Stimulated activated CD4-positive, alpha-beta T cell treated with anti-CD3 and anti-CD28 coated beads, Interleukin-15, amount 100 ng/mL, for 1 hour (primary cell): Measurements from ENCODE around the gene GRK5.

Experiments used
- DNase-seq, 2 donors: peaks; one replicate each; pipeline ENCODE4 v3.0.0-alpha.2; 2020; ENCODE audit warnings: low read depth in 1 of 2, low spot score in 1 of 2

The GRK5 gene

DNA sequence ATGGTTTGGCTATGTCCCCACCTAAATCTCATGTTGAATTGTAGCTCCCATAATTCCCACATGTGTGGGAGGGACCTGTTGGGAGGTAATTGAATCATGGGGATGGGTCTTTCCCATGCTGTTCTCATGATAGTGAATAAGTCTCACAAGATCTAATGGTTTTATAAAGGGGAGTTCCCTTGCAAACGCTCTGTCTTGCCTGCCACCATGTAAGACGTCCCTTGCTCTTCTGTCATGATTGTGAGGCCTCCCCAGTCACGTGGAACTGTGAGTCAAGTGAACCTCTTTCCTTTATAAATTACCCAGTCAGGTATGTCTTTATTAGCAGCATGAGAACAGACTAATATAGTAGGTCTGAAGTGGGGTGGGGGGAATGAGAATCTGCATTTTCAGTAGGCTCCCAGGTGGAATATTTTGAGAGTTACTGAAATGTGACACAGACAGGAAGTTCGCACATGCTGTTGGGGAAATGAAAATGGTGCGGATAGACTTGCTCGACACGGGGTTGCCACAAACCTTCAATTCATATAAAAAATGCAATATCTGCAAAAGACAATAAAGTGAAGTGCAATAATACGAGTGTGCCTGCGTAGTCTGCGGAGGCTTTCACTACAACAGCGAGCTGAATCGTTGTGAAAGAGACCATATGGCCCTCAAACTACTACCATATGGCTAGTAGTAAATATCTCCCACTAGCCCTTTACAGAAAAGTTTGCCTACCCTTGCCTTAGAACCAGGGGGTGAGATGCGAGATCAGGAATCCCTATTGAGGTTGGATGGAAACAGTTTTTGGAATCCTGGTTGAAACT is 166.1 kb downstream of the GRK5 start:
- no peak for DNase-seq

DNA sequence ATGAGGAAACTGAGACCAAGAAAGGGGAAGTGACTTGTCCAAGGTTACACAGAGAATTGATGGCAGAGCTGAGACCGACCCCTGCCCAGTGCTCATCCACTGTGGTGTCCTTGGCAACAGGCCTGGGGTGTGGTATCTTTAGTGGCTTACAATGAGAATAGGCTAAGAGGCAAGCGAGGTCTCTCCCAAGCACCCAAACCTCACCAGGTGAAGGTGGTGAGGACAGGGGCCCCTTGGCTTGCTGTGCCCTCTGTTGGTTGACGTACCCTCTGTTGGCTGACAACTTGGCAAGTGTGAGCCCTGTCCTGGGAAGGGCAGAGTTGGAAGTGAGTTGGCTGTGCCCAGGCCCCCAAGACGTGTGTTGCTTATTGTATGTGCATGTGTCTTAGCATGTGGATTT is 166.9 kb downstream of the GRK5 start:
- DNase-seq, result no peak

DNA sequence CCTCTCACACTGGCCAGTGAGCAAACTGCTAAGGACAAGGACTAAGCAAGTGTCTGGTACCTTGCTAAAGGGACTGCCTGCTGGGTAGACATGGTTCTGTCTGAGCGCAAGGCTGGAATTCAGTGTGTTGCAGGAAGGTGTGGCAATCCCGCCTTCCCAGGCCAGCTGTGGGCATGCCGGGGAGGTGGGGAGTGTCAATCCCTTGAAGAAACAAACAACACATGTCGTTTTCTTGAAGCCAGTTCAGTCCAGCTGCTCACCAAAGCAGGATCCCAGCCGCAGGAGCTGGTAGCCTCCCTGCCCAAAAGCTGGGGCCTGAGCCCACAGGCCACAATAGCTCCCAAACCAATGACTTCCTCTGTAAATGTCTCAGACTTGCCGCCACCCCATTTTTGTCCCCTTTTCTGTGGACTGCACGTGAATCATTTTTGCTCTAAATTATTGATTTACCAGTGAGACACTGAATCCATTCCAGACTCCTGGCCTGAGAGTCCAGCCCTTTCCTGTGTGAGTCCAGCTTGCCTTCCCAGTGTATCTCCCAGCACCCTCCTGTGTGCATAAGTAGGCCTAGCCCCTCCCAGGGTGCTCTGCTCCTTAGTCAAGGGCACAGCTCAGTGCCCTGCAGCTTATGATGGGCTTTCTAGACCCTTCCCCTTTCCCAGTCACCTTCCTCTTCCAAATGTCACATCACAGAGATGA is 168.4 kb downstream of the GRK5 start:
- DNase-seq, result no peak

DNA sequence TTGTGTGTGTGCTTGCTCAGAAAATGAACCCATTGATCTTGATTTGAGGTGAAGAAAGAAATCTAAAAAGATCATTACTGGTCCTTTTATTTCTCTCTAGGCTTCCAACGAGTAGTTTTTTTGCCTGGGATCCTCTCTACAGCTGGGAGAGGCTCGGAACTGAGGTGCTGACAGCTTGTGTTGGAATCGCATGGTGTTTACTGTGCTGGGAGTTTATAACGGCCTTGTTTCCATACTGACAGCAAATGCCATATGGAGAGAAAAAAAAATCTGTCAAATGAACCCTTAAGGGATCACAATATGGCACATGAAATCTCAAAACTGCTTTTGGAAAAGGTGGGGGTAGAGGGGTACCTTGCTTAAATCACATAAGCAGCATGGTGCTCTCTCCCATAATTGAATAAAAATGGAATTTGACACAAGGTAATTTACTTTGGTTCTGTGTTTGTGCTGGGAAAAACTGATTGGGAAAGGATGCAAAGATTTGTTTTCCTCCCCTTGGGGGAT is 170.1 kb downstream of the GRK5 start:
- DNase-seq, result no peak

GRCh38 chr10:119377958-119378736 is 170.8 kb downstream of the GRK5 start:
- DNase-seq, result no peak

DNA sequence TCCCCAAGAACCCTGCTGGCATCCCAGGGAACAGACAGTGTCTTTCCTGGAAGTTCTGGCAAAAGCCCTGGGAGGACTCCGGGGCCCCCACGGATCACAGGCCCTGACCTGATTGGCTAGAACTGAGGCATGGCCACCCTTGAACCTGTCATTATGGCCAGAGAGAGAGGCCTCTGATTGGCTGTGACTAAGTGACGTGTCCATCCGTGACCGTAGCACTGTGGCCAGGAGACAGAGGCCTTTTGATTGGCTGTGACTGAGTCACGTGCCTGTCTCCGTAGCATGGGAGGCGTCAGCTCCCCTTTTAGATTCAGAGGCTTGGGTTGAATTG is 171.3 kb downstream of the GRK5 start:
- no peak for DNase-seq

DNA sequence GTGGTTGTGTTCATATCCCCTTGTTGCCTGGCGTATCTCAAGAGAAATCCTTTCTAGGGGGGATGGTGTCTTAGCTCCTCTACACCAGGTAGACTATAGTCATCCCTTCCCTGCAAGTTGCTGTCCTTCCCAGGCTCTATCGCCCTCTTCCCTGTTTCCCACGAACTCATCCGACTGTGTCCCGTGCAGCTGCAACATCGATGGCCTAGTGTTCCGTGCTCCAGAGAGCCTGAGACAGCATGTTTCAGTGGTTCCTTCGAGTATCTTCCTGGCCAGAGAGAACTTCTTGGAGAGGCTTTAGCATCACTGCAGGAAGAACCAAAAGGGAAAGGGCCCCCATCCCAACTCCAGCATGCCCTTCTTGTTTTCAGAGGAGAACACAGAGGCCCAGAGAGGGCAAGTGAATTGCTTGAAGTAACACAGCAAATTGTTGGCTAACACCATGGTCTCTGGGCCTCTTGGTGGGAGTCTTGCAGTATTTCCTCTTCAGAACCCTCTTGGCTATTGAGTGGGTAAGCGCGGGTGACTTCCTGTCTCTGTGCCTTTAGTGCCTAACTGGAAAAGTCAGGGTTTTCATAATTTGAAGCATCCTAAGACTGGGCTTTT is 172.2 kb downstream of the GRK5 start:
- DNase-seq, result no peak

DNA sequence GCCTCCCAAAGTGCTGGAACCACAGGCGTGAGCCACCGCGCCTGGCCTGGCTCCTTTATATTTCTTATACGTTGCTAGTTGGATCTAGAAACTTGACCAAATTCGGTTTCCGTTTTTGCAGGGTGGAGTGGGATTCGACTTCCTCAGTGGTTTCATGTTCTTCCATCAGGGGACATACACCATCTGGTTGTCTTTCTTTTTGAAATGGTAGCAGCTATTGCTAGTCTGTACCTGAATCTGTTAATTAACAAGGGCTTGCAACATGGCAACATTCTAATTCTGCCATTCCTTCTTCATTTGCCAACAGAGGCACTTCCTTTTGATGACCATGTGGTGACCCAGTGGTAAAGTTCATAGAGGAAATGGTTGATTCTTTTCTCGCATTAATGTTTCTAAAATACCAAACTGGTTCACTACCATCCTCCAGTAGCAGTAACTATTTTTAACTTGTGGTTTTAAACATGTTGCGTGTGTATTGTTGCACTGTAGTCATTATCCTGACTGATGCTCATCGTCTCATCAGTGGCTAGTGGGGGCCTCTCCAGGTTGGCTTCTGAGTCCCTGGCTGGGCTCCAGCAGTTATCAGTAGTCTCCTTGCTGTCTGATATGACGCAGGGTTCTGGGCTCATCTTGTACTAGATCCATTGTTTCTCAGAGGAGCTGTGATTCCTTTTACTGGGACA is 175.9 kb downstream of the GRK5 start:
- DNase-seq, result no peak

DNA sequence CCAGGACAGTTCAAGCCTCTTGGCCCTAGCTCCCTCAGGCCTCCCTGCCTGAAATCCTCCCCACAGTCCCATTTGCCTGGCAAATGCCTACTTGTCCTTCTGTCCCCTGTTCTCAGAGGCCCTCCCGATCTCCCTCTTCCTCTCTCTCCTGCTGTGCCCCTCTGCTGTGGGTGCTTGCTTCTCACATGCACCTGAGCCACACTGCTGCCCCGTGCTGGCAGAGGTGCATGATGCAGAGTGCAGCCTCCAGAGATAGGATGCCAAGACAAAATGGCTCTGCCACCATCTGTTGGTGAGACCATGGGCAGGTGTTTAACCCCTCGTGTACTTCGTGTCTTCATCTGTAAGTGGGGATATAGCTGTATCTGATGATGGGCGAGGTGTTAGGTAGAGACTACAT is 176.8 kb downstream of the GRK5 start:
- no peak for DNase-seq

DNA sequence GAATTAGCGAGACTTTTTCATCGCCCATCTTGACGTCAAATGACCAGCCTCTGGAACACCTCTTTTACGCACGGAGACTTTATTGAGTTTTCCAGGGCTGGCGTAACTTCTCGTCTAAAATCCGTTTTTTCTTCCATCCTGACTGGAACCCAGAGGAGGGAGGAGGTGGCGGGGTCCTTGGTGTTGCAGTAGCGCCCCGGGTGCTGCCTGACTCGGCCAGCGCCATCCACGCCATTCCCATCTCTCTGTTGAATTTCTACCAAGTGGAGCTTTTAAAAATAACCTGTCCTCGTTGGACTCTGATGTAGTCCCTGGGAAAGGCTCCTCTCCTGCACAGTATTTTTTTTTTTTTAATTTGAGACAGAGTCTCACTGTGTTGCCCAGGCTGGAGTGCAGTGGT is 179.3 kb downstream of the GRK5 start:
- DNase-seq, result no peak

GRCh38 chr10:119388849-119389345 is 181.5 kb downstream of the GRK5 start:
- no peak for DNase-seq

GRCh38 chr10:119391440-119392251 is 184.3 kb downstream of the GRK5 start:
- DNase-seq, result no peak

DNA sequence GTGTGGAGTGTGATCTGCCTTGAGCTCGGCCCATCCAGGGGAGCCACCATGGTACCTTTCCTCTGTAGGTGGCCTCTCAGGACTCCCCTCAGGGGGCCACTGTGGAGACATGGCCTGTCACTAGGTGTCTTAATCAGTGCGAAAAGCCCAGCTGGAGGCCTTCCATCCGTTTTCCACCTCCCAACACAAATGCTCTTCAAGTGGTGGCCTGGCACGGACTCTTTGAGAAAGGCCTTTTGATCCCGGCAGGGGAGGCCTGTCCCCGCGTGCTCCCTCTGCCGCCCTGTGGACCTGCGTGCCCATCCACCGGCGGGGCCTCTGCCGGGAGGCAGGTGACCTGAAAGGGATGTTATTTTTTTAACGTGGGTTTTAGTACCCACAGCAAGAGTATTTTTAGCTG is 185.6 kb downstream of the GRK5 start:
- no peak for DNase-seq

GRCh38 chr10:119393421-119393820 is 186.1 kb downstream of the GRK5 start:
- DNase-seq, result no peak

DNA sequence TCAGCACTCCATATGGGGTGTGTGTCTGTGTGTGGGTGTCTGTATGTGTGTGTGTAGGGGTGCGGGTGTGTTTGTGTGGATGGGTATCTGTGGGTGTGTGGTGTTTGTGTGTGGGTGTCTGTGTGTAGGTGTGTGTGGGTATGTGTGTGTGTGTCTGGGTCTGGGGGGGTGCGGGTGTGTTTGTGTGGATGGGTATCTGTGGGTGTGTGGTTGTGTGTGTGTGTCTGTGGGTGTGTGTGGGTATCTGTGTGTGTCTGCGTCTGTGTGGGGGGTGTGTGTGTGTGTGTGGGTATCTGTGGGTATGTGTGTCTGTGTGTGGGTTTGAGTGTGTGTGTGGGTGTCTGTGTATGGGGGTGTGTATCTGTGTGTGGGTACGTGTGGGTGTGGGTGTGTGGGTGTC is 186.5 kb downstream of the GRK5 start:
- DNase-seq, result no peak

GRCh38 chr10:119394657-119395279 is 187.4 kb downstream of the GRK5 start:
- no peak for DNase-seq

DNA sequence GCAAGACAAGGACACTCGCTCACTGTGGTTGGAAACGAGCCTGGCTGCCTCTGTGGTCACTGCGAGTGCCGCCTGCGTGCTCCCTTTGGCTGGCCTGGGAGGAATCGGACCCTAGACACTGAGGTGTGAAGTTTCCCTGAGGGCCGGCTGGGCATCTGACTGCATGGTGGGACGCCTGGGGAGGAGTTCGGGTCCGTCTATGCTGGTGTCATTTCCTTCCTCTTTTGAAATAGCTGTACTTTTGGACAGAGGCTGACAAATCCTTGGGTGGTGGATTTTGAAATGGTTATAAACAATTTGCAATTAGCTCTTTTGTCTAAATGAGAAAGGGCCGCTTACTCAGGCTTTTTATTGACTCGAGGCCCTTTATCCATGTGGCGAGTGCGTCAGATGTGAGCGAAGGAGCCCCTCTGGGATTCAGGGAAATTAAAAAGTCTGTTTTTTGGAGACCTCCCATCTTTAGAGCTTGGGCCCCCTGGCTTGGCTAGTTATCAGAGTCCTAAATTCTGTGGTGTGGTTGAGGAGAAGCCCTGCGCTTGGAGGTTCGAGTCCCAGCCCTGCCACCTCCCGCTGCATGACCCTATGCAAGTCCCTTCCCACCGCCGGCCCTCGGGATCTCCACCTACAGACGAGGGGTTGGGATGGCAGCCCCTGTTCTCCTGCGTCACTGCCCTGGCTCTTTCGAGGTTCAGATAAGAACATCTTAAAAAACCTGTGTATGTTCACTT is 188.1 kb downstream of the GRK5 start:
- no peak for DNase-seq

GRCh38 chr10:119396008-119396708 is 188.8 kb downstream of the GRK5 start:
- DNase-seq, result no peak
